Liver (tissue), 9 donors: ENCODE measurements around the gene KCP. TPM values are rescaled to one million over a fixed set of nuclear protein-coding genes. Genes with fewer than 3 reads are reported as not detected.

Experiments used
- DNase-seq: peaks from one replicate; pipeline ENCODE4 v3.0.0-alpha.2; 2017; ENCODE audit warnings: low spot score
- H3K27ac ChIP-seq, 2 donors: one replicate each; pipeline ENCODE4 v1.7.0; 2013; ENCODE audit warnings: inconsistent platforms in 2 of 2, low read length in 2 of 2, control low read depth in 1 of 2, low read depth in 1 of 2, mild to moderate bottlenecking in 1 of 2
- H3K27me3 ChIP-seq, 4 donors: one replicate each; pipeline versions ENCODE4 v1.6.1 to v1.7.0; 2013; ENCODE audit warnings: low read length in 3 of 4, inconsistent platforms in 1 of 4, mild to moderate bottlenecking in 1 of 4, moderate library complexity in 1 of 4; ENCODE audit not compliant: control insufficient read depth in 4 of 4, insufficient read depth in 4 of 4
- H3K36me3 ChIP-seq, 4 donors: one replicate each; pipeline versions ENCODE4 v1.6.1 to v1.7.0; 2013; ENCODE audit warnings: low read length in 3 of 4, mild to moderate bottlenecking in 3 of 4, low read depth in 1 of 4, moderate library complexity in 1 of 4; ENCODE audit not compliant: control insufficient read depth in 4 of 4, insufficient read depth in 3 of 4
- H3K4me1 ChIP-seq, 4 donors: one replicate each; pipeline versions ENCODE4 v1.6.1 to v1.7.0; 2013; ENCODE audit warnings: low read length in 3 of 4, mild to moderate bottlenecking in 3 of 4, moderate library complexity in 1 of 4; ENCODE audit not compliant: control insufficient read depth in 4 of 4, insufficient read depth in 4 of 4
- H3K4me3 ChIP-seq, 3 donors: one replicate each; pipeline versions ENCODE4 v1.6.1 to v1.7.0; 2013; ENCODE audit warnings: low read length in 3 of 3, control low read depth in 1 of 3, low read depth in 1 of 3, mild to moderate bottlenecking in 1 of 3
- H3K9ac ChIP-seq, 2 donors: one replicate each; pipeline ENCODE4 v1.7.0; 2013; ENCODE audit warnings: low read length in 2 of 2, mild to moderate bottlenecking in 2 of 2, moderate library complexity in 2 of 2, control low read depth in 1 of 2, low read depth in 1 of 2
- H3K9me3 ChIP-seq, 4 donors: one replicate each; pipeline versions ENCODE4 v1.6.1 to v1.7.0; 2013; ENCODE audit warnings: low read length in 3 of 4; ENCODE audit not compliant: control insufficient read depth in 4 of 4
- CTCF ChIP-seq: fragments of 150-350 bp; IDR thresholded peaks from 2 replicates; pipeline ENCODE4 v1.5.1; 2017; ENCODE audit warnings: improper control_type of control experiment, low read depth, low read length; ENCODE audit not compliant: missing input control
- EGR1 ChIP-seq, 2 donors: IDR thresholded peaks; 2 replicates each; pipeline ENCODE4 v1.6.1; 2016 to 2018; ENCODE audit warnings: antibody characterized with exemption in 2 of 2, low read depth in 2 of 2
- FOXA1 ChIP-seq: IDR thresholded peaks from 2 replicates; pipeline ENCODE4 v1.6.1; 2016; ENCODE audit warnings: antibody characterized with exemption
- FOXA2 ChIP-seq: IDR thresholded peaks from 2 replicates; pipeline ENCODE4 v1.6.1; 2016; ENCODE audit warnings: antibody characterized with exemption
- GABPA ChIP-seq, 2 donors: IDR thresholded peaks in 1 of 2; conservative IDR thresholded peaks in 1 of 2; 2 replicates each; pipeline ENCODE4 v1.6.1; 2016; ENCODE audit warnings: antibody characterized with exemption in 2 of 2, mild to moderate bottlenecking in 1 of 2, moderate library complexity in 1 of 2
- HNF4A ChIP-seq, 2 donors: conservative IDR thresholded peaks; 2 replicates each; pipeline ENCODE4 v1.6.1; 2016; ENCODE audit warnings: antibody characterized with exemption in 2 of 2, mild to moderate bottlenecking in 2 of 2
- HNF4G ChIP-seq: IDR thresholded peaks from 2 replicates; pipeline ENCODE4 v1.6.1; 2016; ENCODE audit warnings: antibody characterized with exemption
- JUND ChIP-seq, 2 donors: IDR thresholded peaks; 2 replicates each; pipeline ENCODE4 v1.6.1; 2016; ENCODE audit warnings: antibody characterized with exemption in 2 of 2
- NR2F2 ChIP-seq: IDR thresholded peaks from 2 replicates; pipeline ENCODE4 v1.6.1; 2016; ENCODE audit warnings: antibody characterized with exemption
- RAD21 ChIP-seq, 2 donors: IDR thresholded peaks; 2 replicates each; pipeline ENCODE4 v1.6.1; 2016; ENCODE audit warnings: antibody characterized with exemption in 2 of 2, mild to moderate bottlenecking in 2 of 2
- RXRA ChIP-seq, 2 donors: IDR thresholded peaks; 2 replicates each; pipeline ENCODE4 v1.6.1; 2017 to 2018; ENCODE audit warnings: antibody characterized with exemption in 2 of 2, mild to moderate bottlenecking in 1 of 2
- SP1 ChIP-seq: IDR thresholded peaks from 2 replicates; pipeline ENCODE4 v1.6.1; 2018; ENCODE audit warnings: antibody characterized with exemption, mild to moderate bottlenecking
- TAF1 ChIP-seq: conservative IDR thresholded peaks from 2 replicates; pipeline ENCODE4 v1.6.1; 2016; ENCODE audit warnings: antibody characterized with exemption, mild to moderate bottlenecking
- WGBS: extraction: QIAGEN DNeasy Blood & Tissue Kit; methylation state at CpG from one replicate; pipeline ENCODE4 v1.1.7; 2013; 5-methylcytosine and 5-hydroxymethylcytosine counted together
- polyA plus RNA-seq, 2 donors: library from polyadenylated mRNA; stranded (reverse) in 1 of 2; unstranded in 1 of 2; fragments of 200-250 nt in 1 of 2; fragments of >200 nt in 1 of 2; fragmentation: Nextera tagmentation in 1 of 2; extraction: Ambion mirVana in 1 of 2; gene quantifications; one replicate each; pipeline versions ENCODE4 v1.2.1 to v1.2.3, GENCODE V29; 2013 to 2015
- total RNA-seq, 2 donors: library from RNA; depleted of rRNA; stranded (reverse); fragments of >200 nt; gene quantifications; one replicate each; pipeline ENCODE4 v1.2.3, GENCODE V29; 2014
- TF ChIP-seq, protein P1 (sequence below): IDR thresholded peaks from 2 replicates; pipeline ENCODE4 v1.6.1; 2016; ENCODE audit warnings: antibody characterized with exemption
- TF ChIP-seq, protein P2 (sequence below): IDR thresholded peaks from 2 replicates; pipeline ENCODE4 v1.6.1; 2016; ENCODE audit warnings: antibody characterized with exemption, mild to moderate bottlenecking
- TF ChIP-seq, protein P3 (sequence below): IDR thresholded peaks from 2 replicates; pipeline ENCODE4 v1.6.1; 2016; ENCODE audit warnings: antibody characterized with exemption
- donor health status: healthy.
- donor health status: healthy.
- donor health status: healthy.
- donor health status: healthy.
- donor health status: healthy.

Gene KCP
- total and polyA plus RNA-seq, 4 donors = 0.02 to 0.08 (median 0.05) TPM; not detected in 1

DNA sequence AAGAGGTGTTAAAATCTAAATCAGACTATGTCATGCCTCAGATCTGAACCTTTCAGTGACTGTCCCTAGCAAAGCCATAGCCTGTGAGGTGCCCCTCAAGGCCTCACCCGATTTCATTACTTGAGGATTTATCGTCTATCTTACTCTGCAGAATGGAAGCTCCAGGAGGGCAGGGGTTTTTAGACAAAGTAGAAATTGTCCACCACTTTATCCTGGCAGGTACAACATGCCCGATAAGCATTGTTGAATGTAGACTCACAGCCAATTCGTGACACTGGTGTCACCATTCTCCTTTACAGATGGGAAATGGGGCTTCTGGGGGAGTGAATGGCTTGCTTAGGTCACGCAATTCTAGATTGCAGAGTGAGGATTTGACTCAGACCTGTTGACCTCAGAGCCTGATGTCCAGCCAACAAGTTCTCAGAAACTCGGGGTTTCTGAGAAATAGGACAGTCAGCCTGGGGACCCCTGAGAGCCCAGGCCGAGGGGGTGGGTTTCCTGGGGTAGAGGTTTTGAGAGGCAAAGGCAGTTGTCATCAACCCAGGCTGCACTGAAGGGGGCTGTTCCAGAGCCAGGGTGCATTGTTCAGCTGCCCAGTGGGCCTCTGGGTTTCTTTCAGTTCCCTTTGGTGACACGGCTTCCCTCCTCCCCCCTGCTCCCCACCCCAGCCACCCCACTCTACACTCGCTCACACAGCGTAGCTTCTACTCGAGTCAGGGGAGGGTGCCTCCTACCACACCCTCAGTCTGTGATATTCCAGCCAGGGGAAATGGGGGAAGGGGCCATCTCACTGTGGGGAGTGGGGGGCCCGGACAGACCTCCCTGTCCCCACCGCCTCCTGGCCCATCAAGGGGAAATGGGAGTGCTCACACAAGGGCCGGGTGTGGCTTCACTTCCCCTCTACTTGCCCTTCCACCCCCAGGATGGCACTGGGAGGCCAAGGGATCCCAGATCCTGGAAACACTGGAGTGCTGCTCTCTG lies 24.1 kb upstream of the KCP start:
- H3K36me3 ChIP-seq = no peaks in the 10 kb centered on the region
- no peaks in the 10 kb centered on the region for H3K9me3 ChIP-seq
- peak; percentile 32 for DNase-seq
- TF ChIP-seq JUND (IDR thresholded peaks at IDR 0.05) = no peak
- TF ChIP-seq RAD21 (IDR thresholded peaks at IDR 0.05) = no peak
- TF ChIP-seq, protein P1, sequence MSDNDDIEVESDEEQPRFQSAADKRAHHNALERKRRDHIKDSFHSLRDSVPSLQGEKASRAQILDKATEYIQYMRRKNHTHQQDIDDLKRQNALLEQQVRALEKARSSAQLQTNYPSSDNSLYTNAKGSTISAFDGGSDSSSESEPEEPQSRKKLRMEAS = no peak
- TF ChIP-seq, protein P2, sequence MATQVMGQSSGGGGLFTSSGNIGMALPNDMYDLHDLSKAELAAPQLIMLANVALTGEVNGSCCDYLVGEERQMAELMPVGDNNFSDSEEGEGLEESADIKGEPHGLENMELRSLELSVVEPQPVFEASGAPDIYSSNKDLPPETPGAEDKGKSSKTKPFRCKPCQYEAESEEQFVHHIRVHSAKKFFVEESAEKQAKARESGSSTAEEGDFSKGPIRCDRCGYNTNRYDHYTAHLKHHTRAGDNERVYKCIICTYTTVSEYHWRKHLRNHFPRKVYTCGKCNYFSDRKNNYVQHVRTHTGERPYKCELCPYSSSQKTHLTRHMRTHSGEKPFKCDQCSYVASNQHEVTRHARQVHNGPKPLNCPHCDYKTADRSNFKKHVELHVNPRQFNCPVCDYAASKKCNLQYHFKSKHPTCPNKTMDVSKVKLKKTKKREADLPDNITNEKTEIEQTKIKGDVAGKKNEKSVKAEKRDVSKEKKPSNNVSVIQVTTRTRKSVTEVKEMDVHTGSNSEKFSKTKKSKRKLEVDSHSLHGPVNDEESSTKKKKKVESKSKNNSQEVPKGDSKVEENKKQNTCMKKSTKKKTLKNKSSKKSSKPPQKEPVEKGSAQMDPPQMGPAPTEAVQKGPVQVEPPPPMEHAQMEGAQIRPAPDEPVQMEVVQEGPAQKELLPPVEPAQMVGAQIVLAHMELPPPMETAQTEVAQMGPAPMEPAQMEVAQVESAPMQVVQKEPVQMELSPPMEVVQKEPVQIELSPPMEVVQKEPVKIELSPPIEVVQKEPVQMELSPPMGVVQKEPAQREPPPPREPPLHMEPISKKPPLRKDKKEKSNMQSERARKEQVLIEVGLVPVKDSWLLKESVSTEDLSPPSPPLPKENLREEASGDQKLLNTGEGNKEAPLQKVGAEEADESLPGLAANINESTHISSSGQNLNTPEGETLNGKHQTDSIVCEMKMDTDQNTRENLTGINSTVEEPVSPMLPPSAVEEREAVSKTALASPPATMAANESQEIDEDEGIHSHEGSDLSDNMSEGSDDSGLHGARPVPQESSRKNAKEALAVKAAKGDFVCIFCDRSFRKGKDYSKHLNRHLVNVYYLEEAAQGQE = no peak
- TF ChIP-seq HNF4G = no peak
- no peak for TF ChIP-seq CTCF
- TF ChIP-seq HNF4A (conservative IDR thresholded peaks at IDR 0.05) = no peak
- TF ChIP-seq TAF1 = no peak
- no peak for TF ChIP-seq GABPA (IDR thresholded peaks at IDR 0.05 in 1 of 2, conservative IDR thresholded peaks at IDR 0.05 in 1 of 2)
- TF ChIP-seq NR2F2 = no peak
- TF ChIP-seq, protein P3, sequence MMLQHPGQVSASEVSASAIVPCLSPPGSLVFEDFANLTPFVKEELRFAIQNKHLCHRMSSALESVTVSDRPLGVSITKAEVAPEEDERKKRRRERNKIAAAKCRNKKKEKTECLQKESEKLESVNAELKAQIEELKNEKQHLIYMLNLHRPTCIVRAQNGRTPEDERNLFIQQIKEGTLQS = no peak
- no peak for TF ChIP-seq SP1
- TF ChIP-seq EGR1 (IDR thresholded peaks at IDR 0.05; ENCODE audit: low read depth in 2 of 2) = no peak
- TF ChIP-seq RXRA (IDR thresholded peaks at IDR 0.05) = no peak
- WGBS = 70% methylated on average over 14 of the region's 14 CpGs
- H3K27me3 ChIP-seq = no peaks in the 10 kb centered on the region
- peaks cover 8 to 44% (median 24%) of the 10 kb centered on the region in 4 donors for H3K4me1 ChIP-seq
- peak overlapping the region in 1 of 2 donors; percentile 48 for H3K27ac ChIP-seq
- H3K9ac ChIP-seq = no peak overlapping the region
- H3K4me3 ChIP-seq = no peak overlapping the region

- Histone ChIP-seq H3K4me1 (peaks cover 8 to 37% (median 22%) of the 10 kb centered on the region in 4 donors), H3K27ac (no peak overlapping the region), H3K9me3 (no peaks in the 10 kb centered on the region), H3K36me3 (no peaks in the 10 kb centered on the region), H3K4me3 (no peak overlapping the region), H3K27me3 (no peaks in the 10 kb centered on the region), H3K9ac (no peak overlapping the region)
- DNase-seq = peak; percentile 34
- WGBS = 73% methylated on average over 15 of the region's 15 CpGs
- no peak for TF ChIP-seq CTCF
- no peak for TF ChIP-seq RAD21 (IDR thresholded peaks at IDR 0.05)
- no peak for TF ChIP-seq GABPA (IDR thresholded peaks at IDR 0.05 in 1 of 2, conservative IDR thresholded peaks at IDR 0.05 in 1 of 2)
- no peak for TF ChIP-seq HNF4A (conservative IDR thresholded peaks at IDR 0.05)
- no peak for TF ChIP-seq TAF1
- TF ChIP-seq RXRA (IDR thresholded peaks at IDR 0.05) = no peak
- no peak for TF ChIP-seq EGR1 (IDR thresholded peaks at IDR 0.05; ENCODE audit: low read depth in 2 of 2)
- no peak for TF ChIP-seq FOXA2
- TF ChIP-seq JUND (IDR thresholded peaks at IDR 0.05) = no peak
- TF ChIP-seq HNF4G = no peak
- no peak for TF ChIP-seq NR2F2
- no peak for TF ChIP-seq FOXA1
- TF ChIP-seq, protein P2 = no peak
These were observed 22.8 kb upstream of the KCP start for GRCh38 chr7:128933180-128933891.
